Esophagus squamous epithelium (tissue), 5 donors: ENCODE results near the gene AHDC1. TPM values are rescaled to one million over a fixed set of nuclear protein-coding genes. Genes with fewer than 3 reads are reported as not detected.

Experiments used
- DNase-seq: peaks from one replicate; lab custom pipeline; 2025; lab: John Stamatoyannopoulos, UW
- H3K27ac ChIP-seq, 4 donors: fragments of 200-600 bp; sonication (generic); one replicate each; pipeline ENCODE4 v1.5.1; 2016 to 2019; ENCODE audit warnings: mild to moderate bottlenecking in 1 of 4
- H3K27me3 ChIP-seq, 4 donors: fragments of 200-600 bp; sonication (generic); 1 replicate in 3 of 4; 2 replicates in 1 of 4; pipeline versions ENCODE4 v1.5.1 to v1.6.0; 2017 to 2021; ENCODE audit warnings: antibody characterized with exemption in 1 of 4
- H3K36me3 ChIP-seq, 3 donors: fragments of 200-600 bp; sonication (generic); one replicate each; pipeline ENCODE4 v1.5.1; 2016 to 2019
- H3K4me1 ChIP-seq, 3 donors: fragments of 200-600 bp; sonication (generic); one replicate each; pipeline ENCODE4 v1.5.1; 2017 to 2019
- H3K4me3 ChIP-seq, 4 donors: fragments of 200-600 bp; sonication (generic); 1 replicate in 3 of 4; 2 replicates in 1 of 4; pipeline ENCODE4 v1.5.1; 2016 to 2019; ENCODE audit warnings: mild to moderate bottlenecking in 2 of 4, moderate library complexity in 1 of 4
- H3K9me3 ChIP-seq, 3 donors: fragments of 200-600 bp; sonication (generic); one replicate each; pipeline ENCODE4 v1.5.1; 2016 to 2019
- CTCF ChIP-seq, 6 experiments: fragments of 450-650 bp in 4 of 6; fragments of 200-600 bp in 2 of 6; sonication (generic) in 2 of 6; IDR thresholded peaks; one replicate each; pipeline ENCODE4 v1.5.1; 2016 to 2019; ENCODE audit warnings: antibody characterized with exemption in 6 of 6, mild to moderate bottlenecking in 4 of 6, moderate library complexity in 4 of 6
- POLR2A ChIP-seq, 4 donors: fragments of 450-650 bp; IDR thresholded peaks; one replicate each; pipeline ENCODE4 v1.6.1; 2017; ENCODE audit warnings: antibody characterized with exemption in 4 of 4, mild to moderate bottlenecking in 4 of 4, moderate library complexity in 3 of 4
- WGBS, 2 donors: methylation state at CpG; one replicate each; pipeline ENCODE4 v1.1.5; 2018; 5-methylcytosine and 5-hydroxymethylcytosine counted together
- intact Hi-C: fragments of 100-400 bp; cut with DNase I; formaldehyde crosslinking; loops from one replicate; pipeline ENCODE4 v1.15.0; 2022
- total RNA-seq, 4 donors: library from RNA; depleted of rRNA; stranded (reverse); fragments of >200 nt; gene quantifications; one replicate each; pipeline ENCODE4 v1.1.0, GENCODE V29; 2016
- donor health status: DM: yes; HTN: yes; CAD: no.

The AHDC1 gene
- total RNA-seq, 4 donors from 2014 or later: 22.2 to 112 (median 30.6) TPM

DNA sequence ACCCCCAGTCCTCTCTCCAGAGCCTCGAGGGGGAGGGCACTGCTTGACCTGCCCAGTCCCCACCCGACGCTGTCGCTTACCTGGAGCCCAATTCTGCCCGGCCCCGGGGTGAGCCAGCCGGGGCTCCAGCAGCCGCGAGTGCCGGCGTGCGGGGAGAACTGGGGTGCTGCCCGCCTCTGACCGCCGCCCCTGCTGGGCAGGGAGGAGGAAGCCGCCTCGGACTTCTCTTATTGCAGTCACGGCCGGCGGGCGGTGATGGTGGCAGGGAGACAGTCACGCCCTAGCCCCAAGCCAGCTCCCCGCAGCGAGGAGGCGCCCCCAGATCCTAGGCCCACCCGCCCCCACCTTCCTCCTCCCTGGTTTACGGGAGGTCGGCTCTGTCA lies 31.0 kb upstream of the AHDC1 start, which contains the start of gene FGR:
Gene FGR (minus strand): TSS at position 201 of the 383 bp plus-strand sequence. CDS start 11,269 bp downstream, outside the sequence.
- peaks cover 28 to 62% (median 35%) of the 10 kb centered on the region in 3 donors for H3K4me1 ChIP-seq
- peak within 1 kb of the TSS; percentile 35 to 66 (median 49) for H3K4me3 ChIP-seq
- H3K27ac ChIP-seq: peak within 1 kb of the TSS; percentile 47 to 83 (median 74)
- intact Hi-C loops: no loop called here
- no peaks in the 10 kb centered on the region for H3K9me3 ChIP-seq
- 54% methylated on average over 13 of the region's 28 CpGs; no CpG with 5 or more reads in 1 of the 2 donors for WGBS, 2 donors
- peaks cover 0 to 18% (median 0%) of the 10 kb centered on the region in 4 donors for H3K27me3 ChIP-seq
- no peak for DNase-seq
- H3K36me3 ChIP-seq: no peaks in the 10 kb centered on the region
- TF ChIP-seq POLR2A (IDR thresholded peaks at IDR 0.05) (peak in 2 of 4 donors; percentile 29 to 45), CTCF (IDR thresholded peaks at IDR 0.05) (no peak)

GRCh38 chr1:27634177-27634984 lies 30.4 kb upstream of the AHDC1 start:
- Histone ChIP-seq H3K4me3 (peak overlapping the region; percentile 35 to 66 (median 49)), H3K36me3 (no peaks in the 10 kb centered on the region), H3K27ac (peak overlapping the region; percentile 47 to 83 (median 74)), H3K9me3 (no peaks in the 10 kb centered on the region), H3K4me1 (peaks cover 28 to 66% (median 35%) of the 10 kb centered on the region in 3 donors), H3K27me3 (peaks cover 0 to 18% (median 0%) of the 10 kb centered on the region in 4 donors)
- TF ChIP-seq POLR2A (IDR thresholded peaks at IDR 0.05) (peak in 1 of 4 donors; percentile 57), CTCF (IDR thresholded peaks at IDR 0.05) (peak in 1 of 6 experiments; percentile 23)
- intact Hi-C loops: no loop called here
- WGBS, 2 donors: 33% methylated on average over 18 to 20 of the region's 63 CpGs
- DNase-seq: no peak

DNA sequence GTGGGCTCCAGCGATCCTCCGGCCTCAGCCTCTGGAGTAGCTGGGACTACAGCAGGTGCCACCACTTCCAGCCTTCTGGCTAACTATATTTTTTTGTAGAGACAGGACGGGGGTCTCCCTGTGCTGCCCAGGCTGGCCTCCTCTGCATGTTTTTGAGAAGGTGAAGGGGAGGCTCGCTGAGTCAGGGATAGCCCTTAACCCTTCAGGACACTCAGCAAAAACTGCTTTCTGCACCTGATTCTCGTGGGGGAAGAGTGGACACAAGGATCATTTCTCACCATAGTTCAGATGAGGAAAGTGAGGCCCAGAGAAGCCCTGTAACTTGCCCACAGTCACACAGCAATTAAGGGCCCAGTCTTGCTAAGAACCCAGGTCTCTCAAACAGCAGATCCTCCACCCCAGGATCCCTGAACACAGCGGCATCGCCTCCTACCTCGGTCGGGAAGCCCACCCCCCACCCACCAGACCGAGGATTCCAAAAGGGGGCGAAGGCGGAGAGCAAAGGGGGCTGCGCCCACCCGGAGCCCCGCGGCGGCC lies 29.8 kb upstream of the AHDC1 start:
- no peak for DNase-seq
- Histone ChIP-seq H3K27me3 (peaks cover 0 to 18% (median 0%) of the 10 kb centered on the region in 4 donors), H3K4me1 (peaks cover 28 to 73% (median 37%) of the 10 kb centered on the region in 3 donors), H3K27ac (peak overlapping the region; percentile 47 to 83 (median 74)), H3K4me3 (peak overlapping the region; percentile 35 to 66 (median 49)), H3K9me3 (no peaks in the 10 kb centered on the region), H3K36me3 (no peaks in the 10 kb centered on the region)
- TF ChIP-seq POLR2A (IDR thresholded peaks at IDR 0.05): no peak
- no peak for TF ChIP-seq CTCF (IDR thresholded peaks at IDR 0.05)
- intact Hi-C loops: no loop called here
- WGBS, 2 donors: 62 to 87% methylated on average over 3 to 5 of the region's 17 CpGs

DNA sequence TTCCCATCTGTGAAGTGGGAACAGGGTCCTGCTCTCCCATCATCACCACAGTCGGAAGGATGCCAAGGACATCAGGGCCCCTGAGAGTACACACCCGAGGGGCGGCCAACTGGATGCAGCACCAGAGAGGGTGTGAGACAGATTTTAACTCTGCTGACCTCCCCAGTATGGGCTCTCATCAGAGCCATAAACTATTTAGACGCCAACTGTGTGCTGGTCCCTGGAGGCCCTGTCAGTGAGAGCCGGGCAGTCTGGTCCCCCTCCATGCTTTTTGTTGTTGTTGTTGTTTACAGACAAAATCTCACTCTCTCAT lies 29.3 kb upstream of the AHDC1 start:
- no peaks in the 10 kb centered on the region for H3K9me3 ChIP-seq
- H3K4me1 ChIP-seq: peaks cover 28 to 78% (median 40%) of the 10 kb centered on the region in 3 donors
- WGBS, 2 donors: 82 to 83% methylated on average over 2 to 4 of the region's 5 CpGs
- no peak for DNase-seq
- H3K27me3 ChIP-seq: peaks cover 0 to 18% (median 0%) of the 10 kb centered on the region in 4 donors
- intact Hi-C loops: no loop called here
- H3K36me3 ChIP-seq: no peaks in the 10 kb centered on the region
- peak overlapping the region in 2 of 4 donors; percentile 53 to 66 for H3K4me3 ChIP-seq
- H3K27ac ChIP-seq: peak overlapping the region in 3 of 4 donors; percentile 69 to 83 (median 80)
- TF ChIP-seq POLR2A (IDR thresholded peaks at IDR 0.05) (no peak), CTCF (IDR thresholded peaks at IDR 0.05) (no peak)
